Spleen (tissue), 7 donors: ENCODE data around the gene RAB22A.

Experiments
- POLR2A ChIP-seq, 3 donors: fragments of 450-650 bp; IDR thresholded peaks; one replicate each; pipeline ENCODE4 v1.5.1; 2017; ENCODE audit warnings: antibody characterized with exemption in 3 of 3, mild to moderate bottlenecking in 1 of 3
- POLR2AphosphoS5 ChIP-seq, 3 donors: sonication (generic); formaldehyde crosslinking; IDR thresholded peaks; one replicate each; pipeline ENCODE4 v1.5.1; 2017; ENCODE audit warnings: antibody characterized with exemption in 3 of 3
- TF ChIP-seq, protein P1 (sequence below), 11 experiments: fragments of 200-600 bp in 7 of 11; fragments of 450-650 bp in 4 of 11; sonication (generic) in 4 of 11; IDR thresholded peaks in 8 of 11; conservative IDR thresholded peaks in 3 of 11; 1 replicate in 7 of 11; 2 replicates in 4 of 11; pipeline versions ENCODE4 v1.4.0 to v1.8.0; 2016 to 2021; ENCODE audit warnings: antibody characterized with exemption in 11 of 11, inconsistent platforms in 4 of 11, mild to moderate bottlenecking in 1 of 11
- donor health status: DM: no; HTN: no; CAD: no; lungs with moderate emphysema.
- donor health status: DM: no; HTN: no; CAD: no.
- donor health status: DM: no; HTN: no; CAD: no.

DNA sequence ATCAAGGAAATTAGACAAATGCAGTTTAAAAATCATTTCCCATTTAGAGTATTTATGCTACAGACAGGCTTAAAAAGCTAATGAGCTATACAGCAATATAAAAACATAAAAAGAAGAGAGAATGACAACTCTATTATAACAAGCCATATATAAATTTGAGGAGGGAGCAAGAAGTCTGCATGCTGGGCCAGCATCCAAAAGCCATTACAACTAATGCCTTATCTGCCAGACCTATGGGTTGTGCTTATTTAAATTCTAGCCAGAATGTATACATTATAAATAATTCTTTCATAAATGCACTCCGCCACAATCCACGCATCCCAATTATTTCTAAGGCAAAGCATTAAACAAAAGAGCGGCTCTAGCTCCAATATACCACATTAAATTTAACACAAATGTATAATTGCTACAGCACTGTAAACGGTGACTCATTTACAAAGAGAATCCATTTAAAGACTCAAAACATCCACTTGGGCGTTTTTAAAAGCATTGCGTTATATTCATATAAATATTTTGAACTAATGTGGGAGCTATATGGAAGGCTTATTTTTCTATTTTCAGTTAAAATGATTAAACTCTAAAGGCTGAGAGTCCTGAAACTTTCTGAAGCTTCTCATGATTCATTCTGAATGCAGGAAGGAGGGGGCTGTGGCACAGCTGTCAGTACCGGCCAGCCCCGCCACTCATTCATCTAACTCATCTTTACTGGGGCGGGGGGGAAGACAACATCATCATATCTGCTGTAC is 37.7 kb upstream of the RAB22A start:
- TF ChIP-seq, protein P1, sequence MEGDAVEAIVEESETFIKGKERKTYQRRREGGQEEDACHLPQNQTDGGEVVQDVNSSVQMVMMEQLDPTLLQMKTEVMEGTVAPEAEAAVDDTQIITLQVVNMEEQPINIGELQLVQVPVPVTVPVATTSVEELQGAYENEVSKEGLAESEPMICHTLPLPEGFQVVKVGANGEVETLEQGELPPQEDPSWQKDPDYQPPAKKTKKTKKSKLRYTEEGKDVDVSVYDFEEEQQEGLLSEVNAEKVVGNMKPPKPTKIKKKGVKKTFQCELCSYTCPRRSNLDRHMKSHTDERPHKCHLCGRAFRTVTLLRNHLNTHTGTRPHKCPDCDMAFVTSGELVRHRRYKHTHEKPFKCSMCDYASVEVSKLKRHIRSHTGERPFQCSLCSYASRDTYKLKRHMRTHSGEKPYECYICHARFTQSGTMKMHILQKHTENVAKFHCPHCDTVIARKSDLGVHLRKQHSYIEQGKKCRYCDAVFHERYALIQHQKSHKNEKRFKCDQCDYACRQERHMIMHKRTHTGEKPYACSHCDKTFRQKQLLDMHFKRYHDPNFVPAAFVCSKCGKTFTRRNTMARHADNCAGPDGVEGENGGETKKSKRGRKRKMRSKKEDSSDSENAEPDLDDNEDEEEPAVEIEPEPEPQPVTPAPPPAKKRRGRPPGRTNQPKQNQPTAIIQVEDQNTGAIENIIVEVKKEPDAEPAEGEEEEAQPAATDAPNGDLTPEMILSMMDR (IDR thresholded peaks at IDR 0.05 in 8 of 11, conservative IDR thresholded peaks at IDR 0.05 in 3 of 11), result no peak
- TF ChIP-seq POLR2AphosphoS5 (IDR thresholded peaks at IDR 0.05), result no peak
- TF ChIP-seq POLR2A (IDR thresholded peaks at IDR 0.05), result no peak
